ENCODE results near the gene FXYD3.

DNA sequence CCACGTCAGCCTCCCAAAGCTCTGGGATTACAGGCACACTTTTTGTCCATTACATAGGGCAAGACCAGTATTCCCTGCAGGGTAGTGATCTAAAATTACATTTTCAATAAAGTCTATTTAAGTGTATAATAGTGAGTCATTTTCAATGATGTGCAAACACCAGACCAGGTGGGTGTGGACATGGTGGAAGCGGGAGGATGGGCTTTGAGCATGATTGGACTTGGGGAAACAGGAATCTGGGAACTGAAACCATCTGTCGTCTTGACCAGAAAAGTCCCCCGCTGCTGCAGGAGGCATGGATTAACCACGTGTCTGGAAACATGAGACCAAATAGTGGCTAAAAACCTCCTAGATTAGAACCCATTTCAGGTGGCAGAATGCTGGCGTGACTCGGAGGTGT is 4.9 kb downstream of the FXYD3 start:
- no peak for TF ChIP-seq REST (IDR thresholded peaks at IDR 0.05; ENCODE audit: borderline replicate concordance in 1 of 2, low read depth in 1 of 2, low read length in 2 of 2)
- TF ChIP-seq FOSL2 (CRISPR knock-in tag; IDR thresholded peaks at IDR 0.05): no peak
- no peak for TF ChIP-seq ZNF558 (CRISPR knock-in tag; IDR thresholded peaks at IDR 0.05; ENCODE audit: borderline replicate concordance)
- TF ChIP-seq EZH2 (conservative IDR thresholded peaks at IDR 0.05; ENCODE audit: low read depth, low read length): no peak
- no peak for TF ChIP-seq ZNF670 (CRISPR knock-in tag; IDR thresholded peaks at IDR 0.05; ENCODE audit: borderline replicate concordance)
- no peak for TF ChIP-seq ZKSCAN1 (IDR thresholded peaks at IDR 0.05; ENCODE audit: low read length)
- TF ChIP-seq ZNF83 (CRISPR knock-in tag; IDR thresholded peaks at IDR 0.05; ENCODE audit: borderline replicate concordance): no peak
